Measurements from ENCODE around the gene METTL25.

DNA sequence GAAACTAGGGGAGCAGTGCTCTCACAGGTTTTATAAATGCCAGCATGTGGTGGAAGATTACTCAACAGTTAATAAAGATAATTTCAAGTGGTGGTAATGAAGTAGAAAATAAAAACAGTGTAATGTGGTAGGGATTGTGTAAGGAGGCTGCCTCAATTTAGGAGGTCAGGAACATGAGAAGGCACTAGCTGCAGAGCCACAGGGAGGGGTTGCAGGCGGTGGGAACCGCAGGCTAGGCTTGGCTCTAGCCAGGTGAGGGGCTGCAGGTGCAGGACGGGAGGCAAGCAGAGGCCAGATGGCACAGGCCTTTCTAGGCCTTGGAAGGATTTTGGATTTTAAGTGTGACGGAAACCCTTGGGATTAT is 768 bp downstream of the METTL25 start:
- TF ChIP-seq, protein P1, sequence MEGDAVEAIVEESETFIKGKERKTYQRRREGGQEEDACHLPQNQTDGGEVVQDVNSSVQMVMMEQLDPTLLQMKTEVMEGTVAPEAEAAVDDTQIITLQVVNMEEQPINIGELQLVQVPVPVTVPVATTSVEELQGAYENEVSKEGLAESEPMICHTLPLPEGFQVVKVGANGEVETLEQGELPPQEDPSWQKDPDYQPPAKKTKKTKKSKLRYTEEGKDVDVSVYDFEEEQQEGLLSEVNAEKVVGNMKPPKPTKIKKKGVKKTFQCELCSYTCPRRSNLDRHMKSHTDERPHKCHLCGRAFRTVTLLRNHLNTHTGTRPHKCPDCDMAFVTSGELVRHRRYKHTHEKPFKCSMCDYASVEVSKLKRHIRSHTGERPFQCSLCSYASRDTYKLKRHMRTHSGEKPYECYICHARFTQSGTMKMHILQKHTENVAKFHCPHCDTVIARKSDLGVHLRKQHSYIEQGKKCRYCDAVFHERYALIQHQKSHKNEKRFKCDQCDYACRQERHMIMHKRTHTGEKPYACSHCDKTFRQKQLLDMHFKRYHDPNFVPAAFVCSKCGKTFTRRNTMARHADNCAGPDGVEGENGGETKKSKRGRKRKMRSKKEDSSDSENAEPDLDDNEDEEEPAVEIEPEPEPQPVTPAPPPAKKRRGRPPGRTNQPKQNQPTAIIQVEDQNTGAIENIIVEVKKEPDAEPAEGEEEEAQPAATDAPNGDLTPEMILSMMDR (IDR thresholded peaks at IDR 0.05): no peak
- TF ChIP-seq POLR2A (IDR thresholded peaks at IDR 0.05) (no peak), EP300 (IDR thresholded peaks at IDR 0.05) (no peak), POLR2AphosphoS5 (IDR thresholded peaks at IDR 0.05) (no peak)

Data from upper lobe of left lung (tissue), 4 donors.